ENCODE measurements around the gene EPHA7.

Gene EPHA7

GRCh38 chr6:93218096-93218495, 201.3 kb downstream of the EPHA7 start:
- TF ChIP-seq CTCF (IDR thresholded peaks at IDR 0.05) = no peak

- TF ChIP-seq CTCF (IDR thresholded peaks at IDR 0.05) = no peak
Observed at GRCh38 chr6:93213028-93213427, 206.3 kb downstream of the EPHA7 start.

GRCh38 chr6:93210908-93211307, 208.5 kb downstream of the EPHA7 start:
- no peak for TF ChIP-seq CTCF (IDR thresholded peaks at IDR 0.05)

- no peak for TF ChIP-seq CTCF (IDR thresholded peaks at IDR 0.05)
Observed at GRCh38 chr6:93209358-93209757, 210.0 kb downstream of the EPHA7 start.

- no peak for TF ChIP-seq CTCF (IDR thresholded peaks at IDR 0.05)
Observed at GRCh38 chr6:93196406-93196970, 222.9 kb downstream of the EPHA7 start.

- TF ChIP-seq CTCF (IDR thresholded peaks at IDR 0.05) = no peak
Observed at GRCh38 chr6:93194480-93194879, 224.9 kb downstream of the EPHA7 start.

GRCh38 chr6:93193868-93194267, 225.5 kb downstream of the EPHA7 start:
- no peak for TF ChIP-seq CTCF (IDR thresholded peaks at IDR 0.05)
